GM18873 (cell line): ENCODE measurements around the gene PRR16.

Source experiments
- ATAC-seq: cut with Tn5 transposase; IDR thresholded peaks from one replicate; pipeline ENCODE4 v1.9.1; 2021; ENCODE audit warnings: mild to moderate bottlenecking, moderate library complexity, moderate number of reproducible peaks; ENCODE audit not compliant: unreplicated experiment, low FRiP score

Gene PRR16

GRCh38 chr5:120461251-120461650, 2.8 kb upstream of the PRR16 start:
- ATAC-seq, result no peak

- no peak for ATAC-seq
Measured at GRCh38 chr5:120463006-120463680, 957 bp upstream of the PRR16 start.

GRCh38 chr5:120464627-120465435, 731 bp downstream of the PRR16 start:
- no peak for ATAC-seq

- no peak for ATAC-seq
Measured at GRCh38 chr5:120465436-120465961, 1.4 kb downstream of the PRR16 start.

GRCh38 chr5:120466341-120467006, 2.4 kb downstream of the PRR16 start:
- ATAC-seq, result no peak

GRCh38 chr5:120471971-120472370, 7.9 kb downstream of the PRR16 start:
- ATAC-seq, result no peak

GRCh38 chr5:120472911-120473310, 8.8 kb downstream of the PRR16 start:
- ATAC-seq, result no peak

GRCh38 chr5:120473332-120473731, 9.2 kb downstream of the PRR16 start:
- no peak for ATAC-seq

- ATAC-seq, result no peak
Measured at GRCh38 chr5:120476063-120476462, 12.0 kb downstream of the PRR16 start.

- ATAC-seq, result no peak
Measured at GRCh38 chr5:120479066-120479465, 15.0 kb downstream of the PRR16 start.

- no peak for ATAC-seq
Measured at GRCh38 chr5:120499876-120500563, 35.9 kb downstream of the PRR16 start.

GRCh38 chr5:120502531-120502930, 38.4 kb downstream of the PRR16 start:
- ATAC-seq, result no peak

- no peak for ATAC-seq
Measured at GRCh38 chr5:120503341-120503740, 39.2 kb downstream of the PRR16 start.

GRCh38 chr5:120504057-120504456, 40.0 kb downstream of the PRR16 start:
- ATAC-seq, result no peak

GRCh38 chr5:120507197-120507596, 43.1 kb downstream of the PRR16 start:
- no peak for ATAC-seq

- no peak for ATAC-seq
Measured at GRCh38 chr5:120507800-120508463, 43.8 kb downstream of the PRR16 start.

GRCh38 chr5:120509053-120509452, 45.0 kb downstream of the PRR16 start:
- no peak for ATAC-seq

GRCh38 chr5:120510098-120510637, 46.1 kb downstream of the PRR16 start:
- ATAC-seq, result no peak

GRCh38 chr5:120510994-120511686, 47.0 kb downstream of the PRR16 start:
- ATAC-seq, result no peak
